Left hindlimb (tissue), 1 donor: ENCODE results near the gene UBAC2.

Source experiments
- DNase-seq: peaks from one replicate; pipeline ENCODE4 v3.0.0-alpha.2; 2018

The UBAC2 gene, protein sequence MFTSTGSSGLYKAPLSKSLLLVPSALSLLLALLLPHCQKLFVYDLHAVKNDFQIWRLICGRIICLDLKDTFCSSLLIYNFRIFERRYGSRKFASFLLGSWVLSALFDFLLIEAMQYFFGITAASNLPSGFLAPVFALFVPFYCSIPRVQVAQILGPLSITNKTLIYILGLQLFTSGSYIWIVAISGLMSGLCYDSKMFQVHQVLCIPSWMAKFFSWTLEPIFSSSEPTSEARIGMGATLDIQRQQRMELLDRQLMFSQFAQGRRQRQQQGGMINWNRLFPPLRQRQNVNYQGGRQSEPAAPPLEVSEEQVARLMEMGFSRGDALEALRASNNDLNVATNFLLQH

DNA sequence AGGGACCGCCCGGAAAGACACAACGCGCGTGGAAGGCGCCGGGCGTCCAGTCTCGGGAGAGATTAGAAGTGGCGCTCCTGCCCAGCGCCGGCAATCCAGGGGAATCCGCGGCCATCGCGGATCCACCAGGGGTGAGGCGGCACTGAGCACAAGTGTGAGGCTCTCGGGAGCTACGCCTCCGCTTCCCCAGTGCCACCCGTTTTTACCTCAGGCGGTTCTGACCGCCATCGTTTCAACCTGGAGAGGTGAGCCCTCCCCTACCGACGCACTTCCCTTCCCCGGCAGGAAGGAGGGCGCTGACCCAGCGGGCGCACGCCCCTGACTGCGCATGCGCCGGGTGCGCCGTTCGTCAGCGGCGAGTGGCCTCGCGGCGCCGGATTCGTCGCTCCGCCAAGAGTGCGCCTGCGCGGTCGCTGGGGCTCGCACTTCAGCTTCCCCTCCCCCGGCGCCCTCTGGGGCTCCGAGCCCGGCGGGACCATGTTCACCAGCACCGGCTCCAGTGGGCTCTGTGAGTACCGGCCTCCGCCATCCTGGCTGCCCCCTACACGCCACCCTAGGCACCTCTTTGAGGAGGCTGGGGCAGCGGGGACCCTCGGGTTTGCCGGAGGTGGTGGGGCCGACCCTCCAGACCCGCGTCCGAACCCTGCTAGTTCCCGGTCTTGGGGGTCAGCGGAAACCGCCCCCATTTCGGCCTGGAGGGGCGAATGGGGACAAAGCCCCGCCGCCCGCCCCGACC lies at the start of gene UBAC2:
TSS of gene UBAC2 (plus strand) at position 423 of the 736 bp plus-strand sequence. CDS start at position 478, 55 bp downstream.
- peak; percentile 95 for DNase-seq

- no peak for DNase-seq
These were observed 49.1 kb upstream of the UBAC2 start for GRCh38 chr13:99151516-99151915.

GRCh38 chr13:99153219-99153618 lies 47.4 kb upstream of the UBAC2 start:
- no peak for DNase-seq

GRCh38 chr13:99154064-99154463 lies 46.6 kb upstream of the UBAC2 start:
- DNase-seq: no peak

DNA sequence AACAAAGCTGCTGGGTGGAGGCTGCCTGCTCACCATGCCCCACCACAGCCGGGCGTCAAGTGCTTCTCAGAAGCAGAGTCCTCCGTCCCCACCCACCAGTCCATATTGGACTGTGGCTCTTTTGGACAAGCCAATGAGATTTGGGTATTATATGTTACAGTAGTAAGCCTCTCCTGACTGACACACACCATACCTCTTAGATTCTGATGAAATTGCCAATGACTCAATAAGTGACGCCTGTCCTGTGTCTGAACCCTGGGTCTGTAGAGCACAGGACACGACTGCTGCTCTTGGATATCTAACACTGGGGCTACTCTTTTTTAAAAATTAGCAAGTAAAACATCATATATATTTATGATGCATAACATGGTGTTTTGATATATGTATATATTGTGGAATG lies 44.8 kb upstream of the UBAC2 start:
- DNase-seq: no peak

GRCh38 chr13:99157046-99157445 lies 43.6 kb upstream of the UBAC2 start:
- DNase-seq: no peak

DNA sequence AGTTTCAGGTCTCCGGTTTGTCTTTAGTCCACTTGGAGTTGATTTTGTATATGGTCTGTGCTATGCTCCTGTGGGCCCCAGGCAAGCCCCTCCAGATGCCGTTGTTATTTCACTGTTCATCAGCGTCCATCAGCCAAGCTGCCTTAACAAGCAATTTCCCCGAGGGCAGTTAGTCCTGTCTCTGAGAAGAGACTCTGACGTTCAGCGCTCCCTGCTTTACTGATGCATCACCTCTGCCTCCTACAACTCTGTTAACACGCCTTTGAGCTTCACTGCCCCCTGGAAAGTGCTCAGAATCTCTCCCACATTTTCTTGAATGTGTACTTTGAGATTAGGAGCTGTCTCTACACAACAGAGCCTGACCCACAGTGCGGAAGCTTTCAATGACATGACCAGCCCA lies 41.8 kb upstream of the UBAC2 start:
- DNase-seq: no peak

GRCh38 chr13:99159331-99160061 lies 41.2 kb upstream of the UBAC2 start:
- DNase-seq: no peak

- DNase-seq: no peak
These were observed 40.2 kb upstream of the UBAC2 start for GRCh38 chr13:99160415-99160814.

- no peak for DNase-seq
These were observed 39.1 kb upstream of the UBAC2 start for GRCh38 chr13:99161512-99161911.

DNA sequence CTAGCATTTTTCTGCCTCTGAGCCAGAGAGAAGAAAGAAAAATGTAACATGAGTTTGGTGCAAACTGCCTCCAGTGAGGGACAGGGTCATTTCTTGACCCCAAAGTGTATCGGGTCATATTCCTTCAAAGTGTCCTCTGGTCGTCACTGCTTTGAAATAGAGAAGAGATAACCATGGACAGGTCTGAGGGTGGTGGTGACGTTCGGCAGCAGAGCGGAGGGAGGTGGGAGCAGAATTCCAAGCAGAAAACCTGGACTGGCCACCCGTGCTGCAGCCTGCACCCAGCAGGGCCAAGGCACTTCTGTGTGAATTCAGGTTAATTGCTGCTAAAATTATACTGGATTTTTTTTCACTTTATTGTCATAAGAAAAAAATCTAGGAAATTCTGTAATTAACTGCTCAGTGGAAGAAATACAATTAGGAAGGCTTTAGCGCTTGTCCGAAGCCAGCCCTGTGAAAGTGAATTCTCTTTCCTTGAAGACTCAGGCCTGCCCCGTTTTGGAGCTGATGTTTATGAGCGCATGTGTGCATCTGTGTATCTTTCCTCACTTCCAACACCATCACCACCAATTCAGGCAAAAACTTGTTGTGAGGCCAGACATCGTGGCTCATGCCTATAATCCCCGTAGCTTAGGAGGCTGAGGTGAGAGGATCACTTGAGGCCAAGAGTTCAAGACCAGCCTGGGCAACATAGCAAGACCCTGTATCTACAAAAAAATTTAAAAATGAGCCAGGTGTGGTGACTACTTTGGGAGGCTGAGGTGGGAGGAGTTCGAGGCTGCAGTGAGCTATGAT lies 37.9 kb upstream of the UBAC2 start:
- DNase-seq: no peak

DNA sequence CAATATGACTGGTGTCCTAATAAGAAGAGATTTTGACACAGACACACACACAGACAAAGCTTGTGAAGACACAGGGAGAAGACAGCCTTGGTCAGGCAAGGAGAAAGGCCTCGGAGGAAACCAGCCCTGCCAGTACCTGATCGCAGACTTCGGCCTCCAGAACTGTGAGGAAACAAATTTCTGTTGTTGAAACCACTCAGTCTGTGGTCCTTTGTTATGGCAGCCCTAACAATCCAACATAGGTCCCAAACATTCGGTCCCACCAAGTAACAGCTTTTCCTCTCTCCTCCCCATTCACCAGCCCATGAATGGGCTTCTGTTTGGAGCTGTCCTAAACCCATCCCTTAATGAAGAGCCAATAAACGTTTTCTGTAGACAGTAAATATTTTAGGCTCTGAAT lies 36.4 kb upstream of the UBAC2 start:
- DNase-seq: no peak

DNA sequence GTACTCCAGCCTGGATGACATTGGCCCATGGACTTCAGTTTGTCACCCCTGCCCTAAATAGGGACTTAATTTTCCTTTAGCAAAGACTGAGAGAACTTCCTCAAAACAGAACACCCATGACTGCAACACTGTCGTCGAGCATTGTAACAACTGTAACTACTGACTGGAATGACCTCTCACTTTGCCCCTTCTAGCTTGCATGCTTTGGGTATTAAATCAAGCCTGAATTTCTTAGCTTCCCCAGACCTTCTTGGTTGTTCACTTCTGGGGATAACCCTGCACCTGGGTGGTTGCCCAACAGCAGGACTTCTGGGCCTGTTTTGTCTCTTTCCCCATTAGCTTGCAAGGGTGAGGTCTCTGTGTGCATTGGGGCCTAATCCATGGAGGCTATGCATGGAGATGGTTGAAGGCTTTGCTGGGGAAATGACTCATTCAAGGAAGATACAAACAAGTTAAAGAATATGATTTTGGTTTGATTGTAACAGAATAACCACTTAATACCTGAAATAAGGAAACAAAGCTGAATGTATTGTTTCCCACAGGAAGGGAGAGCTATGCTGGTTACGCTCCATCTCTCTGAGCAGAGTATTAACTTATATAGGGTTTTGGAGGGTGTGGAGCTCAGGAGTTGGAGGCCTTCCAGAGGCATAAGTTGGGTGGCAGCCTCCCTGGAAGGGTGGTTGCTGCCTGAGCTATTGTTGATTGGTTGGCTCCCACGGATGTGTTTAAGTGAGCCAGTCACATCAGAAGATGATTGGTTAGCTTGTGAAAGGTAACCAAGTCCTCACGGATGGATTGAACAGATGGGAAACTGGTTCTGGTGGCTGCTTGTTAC lies 34.7 kb upstream of the UBAC2 start:
- no peak for DNase-seq

DNA sequence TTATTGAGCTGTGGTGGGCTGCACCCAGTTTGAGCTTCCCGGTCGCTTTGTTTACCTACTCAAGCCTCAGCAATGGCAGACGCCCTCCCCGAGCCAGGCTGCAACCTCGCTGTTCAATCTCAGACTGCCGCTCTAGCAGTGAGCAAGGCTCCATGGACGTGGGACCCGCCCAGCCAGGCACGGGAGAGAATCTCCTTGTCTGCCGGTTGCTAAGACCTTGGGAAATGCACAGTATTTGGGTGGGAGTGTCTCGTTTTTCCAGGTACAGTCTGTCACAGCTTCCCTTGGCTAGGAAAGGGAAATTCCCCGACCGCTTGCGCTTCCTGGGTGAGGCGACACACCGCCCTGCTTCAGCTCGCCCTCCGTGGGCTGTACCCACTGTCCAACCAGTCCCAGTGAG lies 27.7 kb upstream of the UBAC2 start:
- DNase-seq: no peak

DNA sequence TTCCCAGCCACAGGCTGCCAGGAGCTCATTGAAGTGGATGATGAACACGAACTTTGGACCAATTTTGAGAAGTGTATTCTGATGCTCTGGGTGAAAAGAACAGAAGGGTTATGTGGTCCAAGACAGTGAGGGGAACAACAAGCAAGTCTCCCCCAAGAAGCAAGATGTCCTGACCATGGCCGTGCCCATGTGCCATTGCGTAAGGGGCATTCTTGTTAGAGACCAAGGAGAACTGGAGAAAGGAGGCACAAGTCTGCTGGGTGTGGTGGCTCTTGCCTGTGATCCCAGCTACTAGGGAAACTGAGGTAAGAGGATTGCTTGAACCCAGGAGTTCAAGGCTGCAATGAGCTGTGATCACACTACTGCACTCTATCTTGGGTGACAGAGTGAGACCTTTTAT lies 27.0 kb upstream of the UBAC2 start:
- no peak for DNase-seq

DNA sequence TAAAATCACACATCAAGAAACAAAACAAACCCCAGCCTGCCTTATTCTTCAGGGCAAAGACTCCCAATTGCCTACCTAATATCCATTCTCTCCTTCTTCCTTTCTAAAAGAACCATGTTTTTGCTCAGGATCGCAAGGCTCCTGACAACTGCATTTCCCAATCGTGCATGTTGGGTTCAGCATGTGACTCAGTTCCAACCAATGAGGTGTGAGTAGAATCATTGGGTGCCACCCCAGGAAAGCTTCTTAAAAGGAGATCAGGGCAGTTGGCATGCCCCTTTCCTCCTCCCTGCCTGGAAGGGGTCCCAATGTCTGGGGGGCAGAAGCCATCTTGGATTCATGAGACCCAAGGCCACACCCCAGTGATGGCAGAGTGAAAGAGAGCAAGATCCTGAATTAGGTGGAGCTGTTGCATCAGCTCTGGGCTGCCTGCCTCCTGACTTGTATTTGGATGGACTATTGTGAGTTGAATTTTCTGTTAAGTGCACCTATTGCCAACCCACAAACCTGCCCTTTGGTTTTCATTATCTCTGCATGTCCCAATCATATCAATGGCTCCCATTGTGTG lies 26.0 kb upstream of the UBAC2 start:
- DNase-seq: no peak

GRCh38 chr13:99176309-99177276 lies 24.1 kb upstream of the UBAC2 start:
- DNase-seq: peak; percentile 57

DNA sequence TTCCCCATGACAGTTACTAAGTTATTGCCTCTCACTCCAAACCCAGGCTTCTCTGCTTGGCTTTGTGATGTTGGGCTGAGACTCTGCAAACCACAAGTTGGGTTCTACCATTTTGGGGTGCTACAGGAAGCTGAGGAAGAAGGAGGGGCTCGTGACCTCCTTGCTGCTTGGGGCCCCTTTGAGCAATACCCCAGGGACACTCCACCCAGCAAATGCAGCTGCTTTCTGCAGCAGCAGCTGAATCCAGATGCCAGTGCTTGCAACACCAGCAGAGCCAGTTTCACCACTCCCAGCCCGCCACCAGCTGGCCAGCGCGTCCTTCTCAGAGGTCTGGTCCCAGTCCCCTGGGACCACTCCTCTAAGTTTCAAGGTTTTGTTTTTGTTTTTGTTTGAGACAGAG lies 22.0 kb upstream of the UBAC2 start:
- no peak for DNase-seq

GRCh38 chr13:99179460-99179859 lies 21.2 kb upstream of the UBAC2 start:
- DNase-seq: no peak

DNA sequence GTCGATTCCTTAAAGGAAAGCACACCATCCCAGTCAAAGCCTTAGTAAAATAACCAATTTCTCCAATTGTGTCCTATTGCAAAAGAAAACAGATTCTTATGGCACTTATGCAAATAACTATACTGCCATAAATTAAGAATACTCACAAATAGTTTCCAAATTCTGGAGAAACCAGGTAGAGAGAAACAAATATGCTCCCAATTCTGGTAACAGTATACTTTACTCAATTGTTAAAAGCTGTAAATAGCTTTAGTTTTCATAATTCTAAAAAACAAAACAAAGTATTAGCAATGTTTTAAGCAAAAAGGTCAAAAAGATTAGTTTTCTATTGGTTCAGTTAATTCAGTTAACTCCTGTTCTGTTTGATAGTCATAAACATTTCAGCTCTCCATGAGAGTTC lies 18.2 kb upstream of the UBAC2 start:
- DNase-seq: no peak
